Colonic mucosa (tissue), 4 donors: ENCODE results near the gene PDF. TPM values are rescaled to one million over a fixed set of nuclear protein-coding genes. Genes with fewer than 3 reads are reported as not detected.

Experiments
- DNase-seq: peaks from one replicate; pipeline ENCODE4 v3.0.0-alpha.2; 2020
- H3K27ac ChIP-seq: fragments of 200-600 bp; one replicate; pipeline ENCODE4 v1.8.0; 2021
- H3K27me3 ChIP-seq: fragments of 200-600 bp; one replicate; pipeline ENCODE4 v1.8.0; 2021
- H3K36me3 ChIP-seq: fragments of 200-600 bp; one replicate; pipeline ENCODE4 v1.8.0; 2021
- H3K4me1 ChIP-seq: fragments of 200-600 bp; one replicate; pipeline ENCODE4 v1.8.0; 2021; ENCODE audit warnings: mild to moderate bottlenecking
- H3K4me3 ChIP-seq: fragments of 200-600 bp; one replicate; pipeline ENCODE4 v1.8.0; 2021
- H3K9ac ChIP-seq, 2 donors: one replicate each; pipeline ENCODE4 v1.7.0; 2013; ENCODE audit warnings: control low read depth in 2 of 2, low read depth in 2 of 2, low read length in 2 of 2
- H3K9me3 ChIP-seq: fragments of 200-600 bp; one replicate; pipeline ENCODE4 v1.8.0; 2021
- intact Hi-C: fragments of 100-400 bp; cut with DNase I; formaldehyde crosslinking; loops from one replicate; pipeline ENCODE4 v1.14.1; 2022
- total RNA-seq, 2 donors: library from RNA; stranded (reverse); fragmentation: NEBNext Ultra II Directional in 1 of 2; extraction: Animal tissue kit (Norgen Biotek cat#: 25700) in 1 of 2; gene quantifications; one replicate each; pipeline ENCODE4 v1.2.1, GENCODE V29; 2021
- TF ChIP-seq, protein P1 (sequence below): fragments of 200-600 bp; IDR thresholded peaks from one replicate; pipeline ENCODE4 v1.8.0; 2022; ENCODE audit warnings: antibody characterized with exemption, mild to moderate bottlenecking
- donor health status: healthy.
- donor health status: DM: no; HTN: no; CAD: no.
- donor health status: DM: no; HTN: no; CAD: no.

PDF gene
- total RNA-seq, 2 donors from 2014 or later = 13.2 to 35.1 TPM

DNA sequence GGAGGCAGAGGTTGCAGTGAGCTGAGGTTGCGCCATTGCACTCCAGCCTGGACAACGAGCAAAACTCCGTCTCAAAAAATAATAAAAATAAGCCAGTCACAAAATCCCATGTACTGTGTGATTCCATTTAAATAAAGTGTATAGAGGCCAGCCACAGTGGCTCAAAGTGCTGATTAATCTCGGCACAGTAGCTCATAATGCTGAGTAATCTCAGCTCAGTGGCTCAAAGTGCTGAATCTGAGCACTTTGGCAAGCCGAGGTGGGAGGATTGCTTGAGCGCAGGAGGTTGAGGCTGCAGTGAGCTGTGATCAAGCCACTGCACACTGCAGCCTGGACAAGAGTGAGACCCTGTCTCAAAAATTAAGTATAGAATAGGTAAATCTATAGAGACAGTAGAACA, 16.3 kb upstream of the PDF start:
- intact Hi-C loops = no loop called here
- H3K36me3 ChIP-seq = no peaks in the 10 kb centered on the region

DNA sequence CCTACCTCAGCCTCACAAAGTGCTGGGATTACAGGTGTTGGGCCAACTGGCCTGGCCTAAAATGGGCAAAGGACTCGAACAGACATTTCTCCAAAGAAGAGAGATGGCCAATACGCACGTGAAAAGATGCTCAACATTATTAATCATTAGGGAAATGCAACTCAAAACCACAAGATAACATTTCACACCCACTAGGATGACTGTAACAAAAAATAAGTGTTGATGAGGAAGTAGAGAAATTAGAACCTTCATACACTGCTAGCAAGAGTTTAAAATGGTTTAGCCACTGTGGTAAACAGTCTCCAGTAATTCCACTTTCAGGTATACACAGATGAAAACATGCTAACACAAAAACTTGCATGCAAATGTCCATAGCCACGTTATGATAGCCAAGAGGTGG, 15.5 kb upstream of the PDF start:
- Histone ChIP-seq H3K36me3 (no peaks in the 10 kb centered on the region), H3K27me3 (no peaks in the 10 kb centered on the region), H3K9me3 (no peaks in the 10 kb centered on the region), H3K4me3 (no peak overlapping the region), H3K4me1 (peaks cover under 1% of the 10 kb centered on the region), H3K27ac (no peak overlapping the region), H3K9ac (no peak overlapping the region)
- TF ChIP-seq, protein P1, sequence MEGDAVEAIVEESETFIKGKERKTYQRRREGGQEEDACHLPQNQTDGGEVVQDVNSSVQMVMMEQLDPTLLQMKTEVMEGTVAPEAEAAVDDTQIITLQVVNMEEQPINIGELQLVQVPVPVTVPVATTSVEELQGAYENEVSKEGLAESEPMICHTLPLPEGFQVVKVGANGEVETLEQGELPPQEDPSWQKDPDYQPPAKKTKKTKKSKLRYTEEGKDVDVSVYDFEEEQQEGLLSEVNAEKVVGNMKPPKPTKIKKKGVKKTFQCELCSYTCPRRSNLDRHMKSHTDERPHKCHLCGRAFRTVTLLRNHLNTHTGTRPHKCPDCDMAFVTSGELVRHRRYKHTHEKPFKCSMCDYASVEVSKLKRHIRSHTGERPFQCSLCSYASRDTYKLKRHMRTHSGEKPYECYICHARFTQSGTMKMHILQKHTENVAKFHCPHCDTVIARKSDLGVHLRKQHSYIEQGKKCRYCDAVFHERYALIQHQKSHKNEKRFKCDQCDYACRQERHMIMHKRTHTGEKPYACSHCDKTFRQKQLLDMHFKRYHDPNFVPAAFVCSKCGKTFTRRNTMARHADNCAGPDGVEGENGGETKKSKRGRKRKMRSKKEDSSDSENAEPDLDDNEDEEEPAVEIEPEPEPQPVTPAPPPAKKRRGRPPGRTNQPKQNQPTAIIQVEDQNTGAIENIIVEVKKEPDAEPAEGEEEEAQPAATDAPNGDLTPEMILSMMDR = no peak
- intact Hi-C loops = no loop called here
- no peak for DNase-seq

More for the DNA sequence above, 16.3 kb upstream of the PDF start:
- H3K4me3 ChIP-seq = no peak overlapping the region
- no peak overlapping the region for H3K9ac ChIP-seq
- no peaks in the 10 kb centered on the region for H3K4me1 ChIP-seq
- TF ChIP-seq, protein P1 = no peak
- H3K9me3 ChIP-seq = no peaks in the 10 kb centered on the region
- H3K27ac ChIP-seq = no peak overlapping the region
- no peak for DNase-seq
- H3K27me3 ChIP-seq = no peaks in the 10 kb centered on the region

DNA sequence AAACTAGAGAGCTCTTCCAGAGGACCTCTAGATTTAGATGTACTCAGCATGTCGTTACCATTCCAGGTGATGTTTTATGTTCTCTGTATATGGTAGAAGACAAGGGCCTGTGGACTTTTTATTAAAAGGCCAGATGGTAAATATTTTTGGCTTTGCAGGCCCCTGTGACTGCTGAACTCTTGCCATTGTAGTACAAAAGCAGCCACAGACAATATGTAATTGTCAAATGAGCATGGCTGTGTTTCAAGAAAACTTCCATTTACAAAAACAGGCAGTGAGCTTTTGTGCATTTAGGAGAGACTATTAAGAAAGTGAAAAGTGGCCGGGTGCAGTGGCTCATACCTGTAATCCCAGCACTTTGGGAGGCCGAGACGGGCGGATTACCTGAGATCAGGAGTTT, 13.8 kb upstream of the PDF start:
- no peaks in the 10 kb centered on the region for H3K9me3 ChIP-seq
- no peaks in the 10 kb centered on the region for H3K36me3 ChIP-seq
- H3K4me3 ChIP-seq = no peak overlapping the region
- no peak for DNase-seq
- no peaks in the 10 kb centered on the region for H3K27me3 ChIP-seq
- no peak overlapping the region for H3K27ac ChIP-seq
- TF ChIP-seq, protein P1 = no peak
- intact Hi-C loops = no loop called here
- H3K4me1 ChIP-seq = peaks cover 9% of the 10 kb centered on the region
- no peak overlapping the region for H3K9ac ChIP-seq

DNA sequence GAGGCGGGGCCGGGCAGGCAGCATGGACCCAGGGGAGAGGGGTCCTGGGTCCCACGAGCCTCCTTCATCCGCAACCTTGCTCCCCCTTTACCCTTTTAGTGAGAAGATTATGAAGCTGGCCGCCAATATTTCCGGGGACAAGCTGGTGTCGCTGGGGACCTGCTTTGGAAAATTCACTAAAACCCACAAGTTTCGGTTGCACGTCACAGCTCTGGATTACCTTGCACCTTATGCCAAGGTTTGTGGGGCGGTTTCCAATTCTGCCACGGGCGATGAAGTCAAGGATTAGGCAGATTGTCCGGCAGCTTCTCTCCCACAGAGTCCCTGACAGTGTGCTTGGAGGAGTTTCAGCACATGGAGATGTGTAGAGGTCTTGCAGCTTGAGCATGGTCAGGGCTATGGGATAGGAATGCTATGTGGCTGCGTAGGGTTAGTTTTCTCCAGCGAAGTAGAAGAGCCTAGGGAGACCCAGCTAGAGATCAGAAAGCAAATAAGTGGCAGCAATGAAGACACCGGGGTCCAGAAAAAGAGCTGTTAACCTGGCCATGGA, 9.8 kb upstream of the PDF start:
- peaks cover 15% of the 10 kb centered on the region for H3K4me1 ChIP-seq
- peak overlapping the region; percentile 80 to 90 for H3K9ac ChIP-seq
- H3K9me3 ChIP-seq = no peaks in the 10 kb centered on the region
- H3K27me3 ChIP-seq = no peaks in the 10 kb centered on the region
- DNase-seq = no peak
- no peaks in the 10 kb centered on the region for H3K36me3 ChIP-seq
- H3K27ac ChIP-seq = peak overlapping the region; percentile 93
- TF ChIP-seq, protein P1 = no peak
- intact Hi-C loops = no loop called here
- peak overlapping the region; percentile 88 for H3K4me3 ChIP-seq

DNA sequence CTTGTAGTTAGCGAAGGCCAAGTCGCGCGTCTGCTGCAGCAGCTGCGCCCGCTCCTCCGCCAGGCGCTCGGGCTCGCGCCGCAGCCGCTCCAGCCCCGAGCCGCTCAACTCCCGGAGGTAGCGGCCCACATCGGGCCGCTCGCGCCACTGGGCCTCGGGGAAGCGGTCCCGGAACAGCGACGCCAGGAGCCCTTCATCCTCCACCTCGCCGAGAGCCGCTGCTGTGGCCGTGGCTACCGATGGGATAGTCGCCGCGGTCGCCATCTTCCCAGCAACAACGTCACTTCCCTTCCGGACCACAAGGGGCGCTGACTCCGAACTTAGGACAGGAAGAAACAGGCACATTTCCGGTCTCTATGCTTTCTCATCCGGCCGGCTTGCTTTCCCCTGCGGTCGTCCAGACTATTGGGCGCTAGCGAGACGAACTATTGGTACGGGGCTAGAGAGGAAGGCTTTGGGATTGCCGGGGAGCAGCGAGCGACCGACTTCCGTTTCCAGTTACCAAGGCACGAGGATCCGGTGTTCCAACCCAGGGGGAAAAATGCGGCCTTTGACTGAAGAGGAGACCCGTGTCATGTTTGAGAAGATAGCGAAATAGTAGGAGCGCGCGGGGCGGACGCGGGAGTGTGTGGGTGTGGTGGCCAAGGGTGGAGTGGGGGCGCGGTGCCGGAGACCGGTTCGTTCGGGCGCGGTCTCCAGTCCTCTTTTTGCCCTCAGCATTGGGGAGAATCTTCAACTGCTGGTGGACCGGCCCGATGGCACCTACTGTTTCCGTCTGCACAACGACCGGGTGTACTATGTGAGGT, 9.1 kb upstream of the PDF start, which contains the start of the genes COG8 and NIP7:
COG8 (minus strand) TSS at position 276 of the 806 bp plus-strand sequence; CDS start at position 264, 12 bp downstream.
NIP7 (plus strand) TSS at position 484 of the 806 bp plus-strand sequence; CDS start at position 542, 58 bp downstream.
- TF ChIP-seq, protein P1 = peak; percentile 84
- Histone ChIP-seq H3K9me3 (no peaks in the 10 kb centered on the region), H3K36me3 (peaks cover 6% of the 10 kb centered on the region), H3K27ac (peak within 1 kb of the TSS; percentile 93), H3K27me3 (no peaks in the 10 kb centered on the region), H3K4me1 (peaks cover 15% of the 10 kb centered on the region), H3K9ac (peak within 1 kb of the TSS; percentile 80 to 90), H3K4me3 (peak within 1 kb of the TSS; percentile 88)
- intact Hi-C loops = no loop called here
- peak; percentile 97 for DNase-seq
